Epidermal melanocyte (primary cell): ENCODE data around the gene WDFY3.
"Not testable (repeated sequence)": the region's sequence is repeated elsewhere in the genome, so short reads cannot be mapped to it uniquely, and the experiment has no call there.

Experiments
- DNase-seq: peaks from one replicate; pipeline ENCODE4 v3.0.0; 2011; ENCODE audit warnings: low spot score; ENCODE audit not compliant: insufficient read length

Gene WDFY3

GRCh38 chr4:84862064-84862463 lies 104.4 kb downstream of the WDFY3 start:
- DNase-seq, result no peak

- DNase-seq, result no peak
These were observed 109.2 kb downstream of the WDFY3 start for GRCh38 chr4:84857296-84857695.

- no peak for DNase-seq
These were observed 109.9 kb downstream of the WDFY3 start for GRCh38 chr4:84856468-84857049.

GRCh38 chr4:84855774-84856173 lies 110.7 kb downstream of the WDFY3 start:
- DNase-seq, result no peak

GRCh38 chr4:84852081-84852480 lies 114.4 kb downstream of the WDFY3 start:
- DNase-seq, result no peak

- no peak for DNase-seq
These were observed 117.3 kb downstream of the WDFY3 start for GRCh38 chr4:84849051-84849640.

- DNase-seq, result no peak
These were observed 118.1 kb downstream of the WDFY3 start for GRCh38 chr4:84848432-84848831.

- DNase-seq, result no peak
These were observed 118.5 kb downstream of the WDFY3 start for GRCh38 chr4:84847978-84848377.

GRCh38 chr4:84846985-84847384 lies 119.5 kb downstream of the WDFY3 start:
- DNase-seq, result no peak

- DNase-seq, result no peak
These were observed 125.1 kb downstream of the WDFY3 start for GRCh38 chr4:84841435-84841834.

GRCh38 chr4:84837751-84838150 lies 128.7 kb downstream of the WDFY3 start:
- DNase-seq, result no peak

GRCh38 chr4:84829633-84830032 lies 136.9 kb downstream of the WDFY3 start:
- not testable (repeated sequence) for DNase-seq

- DNase-seq, result no peak
These were observed 139.8 kb downstream of the WDFY3 start for GRCh38 chr4:84826681-84827080.

GRCh38 chr4:84825701-84826341 lies 140.7 kb downstream of the WDFY3 start:
- DNase-seq, result no peak

- no peak for DNase-seq
These were observed 145.4 kb downstream of the WDFY3 start for GRCh38 chr4:84821064-84821463.

GRCh38 chr4:84814094-84814750 lies 152.3 kb downstream of the WDFY3 start:
- DNase-seq, result no peak

GRCh38 chr4:84809946-84810345 lies 156.5 kb downstream of the WDFY3 start:
- no peak for DNase-seq

- DNase-seq, result no peak
These were observed 158.2 kb downstream of the WDFY3 start for GRCh38 chr4:84808332-84808731.

- not testable (repeated sequence) for DNase-seq
These were observed 159.9 kb downstream of the WDFY3 start for GRCh38 chr4:84806541-84806940.

GRCh38 chr4:84804136-84804535 lies 162.4 kb downstream of the WDFY3 start:
- no peak for DNase-seq

- no peak for DNase-seq
These were observed 162.8 kb downstream of the WDFY3 start for GRCh38 chr4:84803720-84804119.

GRCh38 chr4:84803116-84803515 lies 163.4 kb downstream of the WDFY3 start:
- no peak for DNase-seq
